D721Med (cell line): Measurements from ENCODE around the gene HSPG2.

ENCODE experiments used
- DNase-seq: peaks from one replicate; pipeline ENCODE4 v3.0.0; 2011; ENCODE audit warnings: low spot score; ENCODE audit not compliant: insufficient read length
- FAIRE-seq: peaks from 2 replicates; lab custom pipeline; 2011; peaks lifted over from hg19 to GRCh38; lab: Jason Lieb, UNC
- TF ChIP-seq, protein P1 (sequence below): IDR thresholded peaks from 2 replicates; pipeline ENCODE4 v1.5.1; 2012; ENCODE audit warnings: mild to moderate bottlenecking, control low read depth; ENCODE audit not compliant: insufficient read depth; ENCODE audit errors: missing control alignments

Gene HSPG2

DNA sequence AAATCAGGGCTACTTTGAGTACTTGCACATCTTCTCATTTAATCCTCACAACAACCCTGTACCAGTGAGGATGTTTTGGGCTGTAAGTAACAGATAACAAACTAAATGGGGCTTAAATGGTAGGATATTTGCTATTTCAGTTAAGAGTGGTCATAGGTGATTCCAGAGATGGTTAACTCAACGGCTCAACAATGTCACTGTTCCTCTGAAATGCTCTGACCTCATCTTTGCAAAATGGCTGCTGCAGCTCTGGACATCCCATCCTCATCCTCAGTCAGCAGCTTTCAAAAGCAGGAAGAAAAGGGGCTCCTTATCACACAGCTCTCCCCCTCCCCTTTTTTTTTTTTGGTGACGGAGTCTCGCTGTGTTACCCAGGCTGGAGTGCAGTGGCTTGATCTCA is 123.6 kb downstream of the HSPG2 start:
- DNase-seq = no peak
- FAIRE-seq = no peak
- TF ChIP-seq, protein P1, sequence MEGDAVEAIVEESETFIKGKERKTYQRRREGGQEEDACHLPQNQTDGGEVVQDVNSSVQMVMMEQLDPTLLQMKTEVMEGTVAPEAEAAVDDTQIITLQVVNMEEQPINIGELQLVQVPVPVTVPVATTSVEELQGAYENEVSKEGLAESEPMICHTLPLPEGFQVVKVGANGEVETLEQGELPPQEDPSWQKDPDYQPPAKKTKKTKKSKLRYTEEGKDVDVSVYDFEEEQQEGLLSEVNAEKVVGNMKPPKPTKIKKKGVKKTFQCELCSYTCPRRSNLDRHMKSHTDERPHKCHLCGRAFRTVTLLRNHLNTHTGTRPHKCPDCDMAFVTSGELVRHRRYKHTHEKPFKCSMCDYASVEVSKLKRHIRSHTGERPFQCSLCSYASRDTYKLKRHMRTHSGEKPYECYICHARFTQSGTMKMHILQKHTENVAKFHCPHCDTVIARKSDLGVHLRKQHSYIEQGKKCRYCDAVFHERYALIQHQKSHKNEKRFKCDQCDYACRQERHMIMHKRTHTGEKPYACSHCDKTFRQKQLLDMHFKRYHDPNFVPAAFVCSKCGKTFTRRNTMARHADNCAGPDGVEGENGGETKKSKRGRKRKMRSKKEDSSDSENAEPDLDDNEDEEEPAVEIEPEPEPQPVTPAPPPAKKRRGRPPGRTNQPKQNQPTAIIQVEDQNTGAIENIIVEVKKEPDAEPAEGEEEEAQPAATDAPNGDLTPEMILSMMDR = no peak

- TF ChIP-seq, protein P1 = no peak
- FAIRE-seq (no peak), DNase-seq (no peak)
These were observed 125.2 kb downstream of the HSPG2 start, which contains the start of gene LDLRAD2 for GRCh38 chr1:21811875-21812305. TSS of gene LDLRAD2 (plus strand) at chr1:21812265. CDS start at chr1:21812452, 187 bp downstream.

- DNase-seq (no peak), FAIRE-seq (no peak)
- TF ChIP-seq, protein P1 = no peak
These were observed 132.6 kb downstream of the HSPG2 start for GRCh38 chr1:21804536-21804935.

DNA sequence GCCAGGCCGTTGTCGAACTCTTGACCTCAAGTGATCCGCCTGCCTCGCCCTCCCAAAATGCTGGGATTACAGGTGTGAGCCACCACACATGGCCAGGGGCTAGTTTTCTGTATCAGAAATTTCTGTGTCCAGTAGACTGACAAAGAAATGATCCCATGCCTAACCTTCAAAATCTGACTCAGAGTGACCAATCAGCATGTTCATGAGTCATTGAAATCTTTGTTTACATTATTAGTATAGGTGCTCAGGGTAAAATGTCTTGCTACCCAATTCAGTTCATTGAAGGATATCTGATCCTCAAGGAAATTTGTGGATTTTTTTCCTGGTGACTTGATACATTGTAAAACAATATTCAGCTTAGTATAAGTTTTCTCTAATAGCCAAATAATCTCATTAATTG is 136.0 kb downstream of the HSPG2 start:
- TF ChIP-seq, protein P1 = no peak
- FAIRE-seq (no peak), DNase-seq (no peak)

GRCh38 chr1:21799730-21800129 is 137.4 kb downstream of the HSPG2 start:
- no peak for FAIRE-seq
- TF ChIP-seq, protein P1 = no peak
- DNase-seq = no peak

DNA sequence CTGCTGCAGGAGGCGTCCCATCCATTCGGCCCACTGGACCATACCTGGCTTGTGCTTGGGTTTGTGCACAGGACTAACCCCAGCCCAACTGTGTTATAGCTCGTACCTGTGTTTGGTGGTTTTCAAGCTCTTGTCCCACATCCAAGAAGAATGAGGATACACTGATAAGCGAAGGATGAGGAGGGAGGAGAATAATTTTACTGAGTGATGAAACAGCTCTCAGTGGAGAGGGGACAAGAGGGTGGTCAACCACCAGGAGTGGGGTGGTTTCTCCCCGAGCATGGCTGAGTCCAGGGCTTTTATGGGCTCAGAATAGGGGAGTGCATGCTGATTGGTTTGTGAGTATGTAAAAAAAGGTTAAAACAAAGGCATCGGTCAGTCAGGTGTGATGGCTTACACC is 142.0 kb downstream of the HSPG2 start:
- TF ChIP-seq, protein P1 = no peak
- FAIRE-seq = no peak

GRCh38 chr1:21794656-21795055 is 142.5 kb downstream of the HSPG2 start:
- DNase-seq (no peak), FAIRE-seq (no peak)

More for the DNA sequence above, 142.0 kb downstream of the HSPG2 start:
- DNase-seq = no peak

More at GRCh38 chr1:21794656-21795055, 142.5 kb downstream of the HSPG2 start:
- TF ChIP-seq, protein P1 = no peak
